HepG2 (cell line): ENCODE results near the gene ITLN1.

Source experiments
- AKAP8 ChIP-seq: sonication (generic); formaldehyde crosslinking; IDR thresholded peaks from 2 replicates; pipeline ENCODE4 v1.5.1; 2020; ENCODE audit warnings: mild to moderate bottlenecking, missing genetic modification reagents
- CHD2 ChIP-seq: IDR thresholded peaks from 2 replicates; pipeline ENCODE4 v1.6.1; 2011; ENCODE audit warnings: low read depth, low read length, improper control_type of control experiment
- CREB3 ChIP-seq: sonication (generic); formaldehyde crosslinking; IDR thresholded peaks from 2 replicates; pipeline ENCODE4 v1.5.0; 2020; ENCODE audit warnings: missing genetic modification reagents
- CTCF ChIP-seq: sonication (generic); formaldehyde crosslinking; IDR thresholded peaks from 2 replicates; pipeline ENCODE4 v1.5.0; 2020; ENCODE audit warnings: mild to moderate bottlenecking, missing genetic modification reagents, moderate library complexity
- ELF1 ChIP-seq: sonication (generic); formaldehyde crosslinking; IDR thresholded peaks from 2 replicates; pipeline ENCODE4 v1.4.0; 2020; ENCODE audit warnings: missing genetic modification reagents
- ETV6 ChIP-seq: sonication (generic); formaldehyde crosslinking; conservative IDR thresholded peaks from 2 replicates; pipeline ENCODE4 v1.4.0; 2020; ENCODE audit warnings: missing genetic modification reagents
- EZH2 ChIP-seq: conservative IDR thresholded peaks from 2 replicates; pipeline ENCODE4 v1.6.1; 2012; ENCODE audit warnings: mild to moderate bottlenecking, low read depth, low read length, moderate library complexity
- FOXP4 ChIP-seq: sonication (generic); formaldehyde crosslinking; IDR thresholded peaks from 2 replicates; pipeline ENCODE4 v1.4.0; 2020; ENCODE audit warnings: missing genetic modification reagents
- NR0B2 ChIP-seq: sonication (generic); formaldehyde crosslinking; IDR thresholded peaks from 2 replicates; pipeline ENCODE4 v1.4.0; 2020; ENCODE audit warnings: mild to moderate bottlenecking, missing genetic modification reagents
- TFAP4 ChIP-seq: sonication (generic); IDR thresholded peaks from 2 replicates; pipeline ENCODE4 v1.6.1; 2016; ENCODE audit warnings: low read depth, borderline replicate concordance
- U2AF1 ChIP-seq: fragments of 200-400 bp; formaldehyde crosslinking; optimal IDR thresholded peaks from 2 replicates; pipeline ENCODE3; 2017; ENCODE audit warnings: mild to moderate bottlenecking, low read depth, low read length
- ZBTB33 ChIP-seq: sonication (generic); formaldehyde crosslinking; IDR thresholded peaks from 2 replicates; pipeline ENCODE4 v1.4.0; 2020; ENCODE audit warnings: missing genetic modification reagents
- ZNF12 ChIP-seq: sonication (generic); formaldehyde crosslinking; IDR thresholded peaks from 2 replicates; pipeline ENCODE4 v1.5.0; 2020; ENCODE audit warnings: missing genetic modification reagents
- ZNF691 ChIP-seq: sonication (generic); formaldehyde crosslinking; IDR thresholded peaks from 2 replicates; pipeline ENCODE4 v1.4.0; 2020; ENCODE audit warnings: missing genetic modification reagents, low read depth, mild to moderate bottlenecking, borderline replicate concordance

- TF ChIP-seq ELF1 (no peak), U2AF1 (no peak), ETV6 (CRISPR knock-in tag) (no peak), CHD2 (no peak), ZBTB33 (CRISPR knock-in tag) (no peak), CREB3 (CRISPR knock-in tag) (no peak), AKAP8 (CRISPR knock-in tag) (no peak), TFAP4 (no peak), FOXP4 (CRISPR knock-in tag) (no peak), NR0B2 (no peak), ZNF691 (CRISPR knock-in tag) (no peak), EZH2 (no peak), ZNF12 (CRISPR knock-in tag) (no peak), CTCF (no peak)
These were observed 10.0 kb downstream of the ITLN1 start for GRCh38 chr1:160874935-160875334.
